Measurements from ENCODE around the gene VASP. TPM values are rescaled to one million over a fixed set of nuclear protein-coding genes. Genes with fewer than 3 reads are reported as not detected.

The VASP gene
- total RNA-seq, 2 donors from 2014 or later = 99.7 to 101 TPM

- no peak for ATAC-seq
- Mint-ChIP-seq H3K36me3 (ENCODE audit: low read depth) (peaks cover 1% of the 10 kb centered on the region), H3K4me3 (peak overlapping the region; percentile 92), H3K27me3 (peaks cover 9% of the 10 kb centered on the region), H3K4me1 (peaks cover 44% of the 10 kb centered on the region), H3K27ac (peak overlapping the region; percentile 97)
- H3K9me3 ChIP-seq (ENCODE audit: control insufficient read depth, low read length, poor library complexity, severe bottlenecking) = no peaks in the 10 kb centered on the region
- DNase-seq = no peak
Observed at GRCh38 chr19:45477713-45478453, 29.4 kb upstream of the VASP start.

- Mint-ChIP-seq H3K4me1 (peaks cover 41% of the 10 kb centered on the region), H3K36me3 (ENCODE audit: low read depth) (no peaks in the 10 kb centered on the region), H3K27ac (peak overlapping the region; percentile 97), H3K27me3 (peaks cover 5% of the 10 kb centered on the region), H3K4me3 (peak overlapping the region; percentile 92)
- peak; percentile 64 to 88 (median 80) for DNase-seq
- no peaks in the 10 kb centered on the region for H3K9me3 ChIP-seq (ENCODE audit: control insufficient read depth, low read length, poor library complexity, severe bottlenecking)
- peak; percentile 56 for ATAC-seq
Observed at GRCh38 chr19:45478454-45479238, 28.6 kb upstream of the VASP start.

- no peak overlapping the region for H3K27ac Mint-ChIP-seq
- no peak overlapping the region for H3K4me3 Mint-ChIP-seq
- ATAC-seq (no peak), DNase-seq (no peak)
- peaks cover 21% of the 10 kb centered on the region for H3K4me1 Mint-ChIP-seq
- no peaks in the 10 kb centered on the region for H3K36me3 Mint-ChIP-seq (ENCODE audit: low read depth)
- no peaks in the 10 kb centered on the region for H3K27me3 Mint-ChIP-seq
- H3K9me3 ChIP-seq (ENCODE audit: control insufficient read depth, low read length, poor library complexity, severe bottlenecking) = no peaks in the 10 kb centered on the region
Observed at GRCh38 chr19:45483033-45483432, 24.2 kb upstream of the VASP start.

- no peaks in the 10 kb centered on the region for H3K27me3 Mint-ChIP-seq
- no peak for DNase-seq
- peak overlapping the region; percentile 78 for H3K27ac Mint-ChIP-seq
- no peak for ATAC-seq
- no peaks in the 10 kb centered on the region for H3K9me3 ChIP-seq (ENCODE audit: control insufficient read depth, low read length, poor library complexity, severe bottlenecking)
- peaks cover 10% of the 10 kb centered on the region for H3K4me1 Mint-ChIP-seq
- H3K36me3 Mint-ChIP-seq (ENCODE audit: low read depth) = no peaks in the 10 kb centered on the region
- H3K4me3 Mint-ChIP-seq = no peak overlapping the region
Observed at GRCh38 chr19:45484273-45484945, 22.9 kb upstream of the VASP start.

GRCh38 chr19:45485305-45486077 is 21.8 kb upstream of the VASP start:
- Mint-ChIP-seq H3K27me3 (no peaks in the 10 kb centered on the region), H3K27ac (peak overlapping the region; percentile 69), H3K4me1 (peaks cover 7% of the 10 kb centered on the region), H3K36me3 (ENCODE audit: low read depth) (no peaks in the 10 kb centered on the region), H3K4me3 (peak overlapping the region; percentile 90)
- ATAC-seq (peak; percentile 99), DNase-seq (peak; percentile 91 to 98 (median 91))
- H3K9me3 ChIP-seq (ENCODE audit: control insufficient read depth, low read length, poor library complexity, severe bottlenecking) = no peaks in the 10 kb centered on the region

- H3K9me3 ChIP-seq (ENCODE audit: control insufficient read depth, low read length, poor library complexity, severe bottlenecking) = no peaks in the 10 kb centered on the region
- peak overlapping the region; percentile 43 for H3K4me3 Mint-ChIP-seq
- no peaks in the 10 kb centered on the region for H3K36me3 Mint-ChIP-seq (ENCODE audit: low read depth)
- no peak for ATAC-seq
- H3K27ac Mint-ChIP-seq = no peak overlapping the region
- H3K27me3 Mint-ChIP-seq = no peaks in the 10 kb centered on the region
- peaks cover 11% of the 10 kb centered on the region for H3K4me1 Mint-ChIP-seq
- no peak for DNase-seq
Observed at GRCh38 chr19:45488708-45489107, 18.6 kb upstream of the VASP start.

- ATAC-seq (no peak), DNase-seq (no peak)
- Mint-ChIP-seq H3K27ac (no peak overlapping the region), H3K4me1 (peaks cover 9% of the 10 kb centered on the region), H3K36me3 (ENCODE audit: low read depth) (no peaks in the 10 kb centered on the region), H3K27me3 (no peaks in the 10 kb centered on the region), H3K4me3 (no peak overlapping the region)
- no peaks in the 10 kb centered on the region for H3K9me3 ChIP-seq (ENCODE audit: control insufficient read depth, low read length, poor library complexity, severe bottlenecking)
Observed at GRCh38 chr19:45489216-45489855, 17.9 kb upstream of the VASP start.

- no peak overlapping the region for H3K4me3 Mint-ChIP-seq
- H3K4me1 Mint-ChIP-seq = peaks cover 15% of the 10 kb centered on the region
- H3K27me3 Mint-ChIP-seq = peaks cover 4% of the 10 kb centered on the region
- no peaks in the 10 kb centered on the region for H3K36me3 Mint-ChIP-seq (ENCODE audit: low read depth)
- no peak for DNase-seq
- no peaks in the 10 kb centered on the region for H3K9me3 ChIP-seq (ENCODE audit: control insufficient read depth, low read length, poor library complexity, severe bottlenecking)
- no peak for ATAC-seq
- H3K27ac Mint-ChIP-seq = no peak overlapping the region
Observed at GRCh38 chr19:45492137-45492626, 15.1 kb upstream of the VASP start.

GRCh38 chr19:45492627-45493470 is 14.4 kb upstream of the VASP start:
- H3K36me3 Mint-ChIP-seq (ENCODE audit: low read depth) = no peaks in the 10 kb centered on the region
- no peak overlapping the region for H3K27ac Mint-ChIP-seq
- H3K4me3 Mint-ChIP-seq = no peak overlapping the region
- ATAC-seq (no peak), DNase-seq (no peak)
- no peaks in the 10 kb centered on the region for H3K9me3 ChIP-seq (ENCODE audit: control insufficient read depth, low read length, poor library complexity, severe bottlenecking)
- peaks cover 20% of the 10 kb centered on the region for H3K4me1 Mint-ChIP-seq
- H3K27me3 Mint-ChIP-seq = peaks cover 4% of the 10 kb centered on the region

GRCh38 chr19:45494261-45494916 is 12.9 kb upstream of the VASP start:
- no peaks in the 10 kb centered on the region for H3K36me3 Mint-ChIP-seq (ENCODE audit: low read depth)
- peaks cover 28% of the 10 kb centered on the region for H3K4me1 Mint-ChIP-seq
- no peaks in the 10 kb centered on the region for H3K9me3 ChIP-seq (ENCODE audit: control insufficient read depth, low read length, poor library complexity, severe bottlenecking)
- ATAC-seq (no peak), DNase-seq (no peak)
- no peak overlapping the region for H3K27ac Mint-ChIP-seq
- no peak overlapping the region for H3K4me3 Mint-ChIP-seq
- peaks cover 4% of the 10 kb centered on the region for H3K27me3 Mint-ChIP-seq

GRCh38 chr19:45495178-45495577 is 12.1 kb upstream of the VASP start:
- peak overlapping the region; percentile 95 for H3K4me3 Mint-ChIP-seq
- H3K27me3 Mint-ChIP-seq = peaks cover 4% of the 10 kb centered on the region
- no peaks in the 10 kb centered on the region for H3K36me3 Mint-ChIP-seq (ENCODE audit: low read depth)
- DNase-seq = no peak
- H3K4me1 Mint-ChIP-seq = peaks cover 32% of the 10 kb centered on the region
- H3K9me3 ChIP-seq (ENCODE audit: control insufficient read depth, low read length, poor library complexity, severe bottlenecking) = no peaks in the 10 kb centered on the region
- no peak for ATAC-seq
- no peak overlapping the region for H3K27ac Mint-ChIP-seq
